CD4-positive, CD25-positive, alpha-beta regulatory T cell (primary cell): Measurements from ENCODE around the gene TMEM178B. TPM values are rescaled to one million over a fixed set of nuclear protein-coding genes. Genes with fewer than 3 reads are reported as not detected.
A peak's percentile ranks its signal among the peaks of the same experiment; 100 is the strongest.

ENCODE experiments used
- ATAC-seq, 2 donors: fragments of 150-1000 bp; cut with Tn5 transposase; one replicate each; pipeline ENCODE4 v1.10.0; 2021; ENCODE audit warnings: low read depth in 2 of 2, moderate number of reproducible peaks in 2 of 2, moderate library complexity in 1 of 2
- DNase-seq, 3 donors: peaks; one replicate each; pipeline versions ENCODE4 v3.0.0 to v3.0.0-alpha.2; 2012 to 2022; ENCODE audit warnings: mixed read lengths in 1 of 3
- H3K27ac ChIP-seq: one replicate; pipeline ENCODE4 v1.7.0; 2013; ENCODE audit warnings: mild to moderate bottlenecking, low read length; ENCODE audit not compliant: insufficient read depth, poor library complexity, severe bottlenecking
- H3K27me3 ChIP-seq: one replicate; pipeline ENCODE4 v1.7.0; 2013; ENCODE audit warnings: low read length; ENCODE audit not compliant: control insufficient read depth, insufficient read depth
- H3K36me3 ChIP-seq: one replicate; pipeline ENCODE4 v1.7.0; 2013; ENCODE audit warnings: mild to moderate bottlenecking, low read length, moderate library complexity; ENCODE audit not compliant: control insufficient read depth, insufficient read depth
- H3K4me1 ChIP-seq: 2 replicates; pipeline ENCODE4 v1.7.0; 2013; ENCODE audit warnings: mild to moderate bottlenecking, low read length; ENCODE audit not compliant: insufficient read depth, control insufficient read depth, poor library complexity, severe bottlenecking
- H3K4me3 ChIP-seq: one replicate; pipeline ENCODE4 v1.7.0; 2013; ENCODE audit warnings: low read depth, mild to moderate bottlenecking, low read length, moderate library complexity
- H3K9me3 ChIP-seq, 2 experiments: 1 replicate in 1 of 2; 2 replicates in 1 of 2; pipeline ENCODE4 v1.7.0; 2013; ENCODE audit warnings: low read length in 2 of 2, mild to moderate bottlenecking in 1 of 2, moderate library complexity in 1 of 2; ENCODE audit not compliant: control insufficient read depth in 2 of 2
- H3K27ac Mint-ChIP-seq, 3 donors: one replicate each; pipeline ENCODE4 v1.8.0; 2020 to 2022; ENCODE audit warnings: mild to moderate bottlenecking in 3 of 3, mixed read lengths in 3 of 3, moderate library complexity in 2 of 3
- H3K27me3 Mint-ChIP-seq: one replicate; pipeline ENCODE4 v1.8.0; 2022; ENCODE audit warnings: mild to moderate bottlenecking, mixed read lengths
- H3K36me3 Mint-ChIP-seq: one replicate; pipeline ENCODE4 v1.8.0; 2020; ENCODE audit warnings: mixed read lengths
- H3K4me1 Mint-ChIP-seq, 4 donors: one replicate each; pipeline ENCODE4 v1.8.0; 2020 to 2022; ENCODE audit warnings: mixed read lengths in 4 of 4, mild to moderate bottlenecking in 1 of 4
- H3K4me3 Mint-ChIP-seq, 4 donors: one replicate each; pipeline ENCODE4 v1.8.0; 2020 to 2022; ENCODE audit warnings: mild to moderate bottlenecking in 4 of 4, mixed read lengths in 4 of 4, moderate library complexity in 3 of 4
- H3K9me3 Mint-ChIP-seq, 7 donors: one replicate each; pipeline ENCODE4 v1.8.0; 2020 to 2022; ENCODE audit warnings: mixed read lengths in 7 of 7, mild to moderate bottlenecking in 3 of 7, moderate library complexity in 2 of 7
- polyA plus RNA-seq, 4 donors: library from polyadenylated mRNA; unstranded; fragments of 300-500 nt; fragmentation: Illumina TruSeq; gene quantifications; one replicate each; pipeline ENCODE4 v1.2.3, GENCODE V29; 2021
- total RNA-seq: library from RNA; stranded (reverse); gene quantifications from one replicate; pipeline ENCODE4 v1.2.3, GENCODE V29; 2022

TMEM178B gene
- total and polyA plus RNA-seq, 5 donors from 2014 or later: 0.10 TPM; not detected in 4

- H3K27me3 Mint-ChIP-seq: peaks cover 27% of the 10 kb centered on the region
- Histone ChIP-seq H3K4me3 (no peak overlapping the region), H3K27ac (no peak overlapping the region), H3K9me3 (no peaks in the 10 kb centered on the region), H3K36me3 (no peaks in the 10 kb centered on the region), H3K27me3 (peaks cover 6% of the 10 kb centered on the region), H3K4me1 (no peaks in the 10 kb centered on the region)
- no peaks in the 10 kb centered on the region for H3K36me3 Mint-ChIP-seq
- no peak overlapping the region for H3K27ac Mint-ChIP-seq
- no peak overlapping the region for H3K4me3 Mint-ChIP-seq
- peaks cover 0 to 3% (median 0%) of the 10 kb centered on the region in 7 donors for H3K9me3 Mint-ChIP-seq
- ATAC-seq (no peak), DNase-seq (no peak)
- no peaks in the 10 kb centered on the region for H3K4me1 Mint-ChIP-seq
Observed at GRCh38 chr7:141522657-141523342, 448.9 kb downstream of the TMEM178B start.

DNA sequence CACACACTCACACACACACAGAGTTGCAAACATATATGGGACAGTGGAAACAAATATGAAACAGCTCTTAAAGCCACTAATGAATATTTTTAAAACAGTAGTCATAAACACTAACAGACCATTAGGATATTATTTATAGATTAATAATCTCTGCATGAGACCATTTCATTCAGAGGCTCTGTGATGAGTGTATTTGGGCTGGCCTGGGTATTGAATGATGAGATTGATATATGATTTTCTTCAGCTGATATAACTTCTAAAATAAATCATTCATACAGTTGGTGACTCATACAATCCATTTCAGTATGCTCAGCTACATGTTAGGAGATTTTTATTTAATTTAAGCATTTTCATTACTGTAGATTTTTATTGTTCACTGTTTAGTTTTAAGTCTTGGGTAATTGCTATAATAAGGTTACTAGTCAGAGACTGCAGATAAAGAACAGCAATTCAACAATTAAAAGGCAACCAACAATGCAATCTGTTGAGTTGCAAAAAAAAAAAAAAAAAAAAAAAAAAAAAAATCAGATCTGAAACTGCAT is 452.2 kb downstream of the TMEM178B start:
- Histone ChIP-seq H3K9me3 (no peaks in the 10 kb centered on the region), H3K4me1 (no peaks in the 10 kb centered on the region), H3K4me3 (no peak overlapping the region), H3K36me3 (no peaks in the 10 kb centered on the region), H3K27me3 (peaks cover 6% of the 10 kb centered on the region), H3K27ac (no peak overlapping the region)
- Mint-ChIP-seq H3K27me3 (peaks cover 35% of the 10 kb centered on the region), H3K4me1 (no peaks in the 10 kb centered on the region), H3K4me3 (no peak overlapping the region), H3K9me3 (peaks cover 0 to 3% (median 0%) of the 10 kb centered on the region in 7 donors), H3K27ac (no peak overlapping the region), H3K36me3 (no peaks in the 10 kb centered on the region)
- DNase-seq (no peak), ATAC-seq (no peak)

- peaks cover 32% of the 10 kb centered on the region for H3K27me3 Mint-ChIP-seq
- H3K4me1 Mint-ChIP-seq: no peaks in the 10 kb centered on the region
- H3K27me3 ChIP-seq: peaks cover 4% of the 10 kb centered on the region
- no peaks in the 10 kb centered on the region for H3K9me3 ChIP-seq
- no peaks in the 10 kb centered on the region for H3K4me1 ChIP-seq
- peaks cover 0 to 2% (median 0%) of the 10 kb centered on the region in 7 donors for H3K9me3 Mint-ChIP-seq
- no peak overlapping the region for H3K27ac ChIP-seq
- no peak overlapping the region for H3K4me3 Mint-ChIP-seq
- ATAC-seq (no peak), DNase-seq (no peak)
- H3K36me3 ChIP-seq: no peaks in the 10 kb centered on the region
- no peaks in the 10 kb centered on the region for H3K36me3 Mint-ChIP-seq
- peak overlapping the region in 1 of 3 donors; percentile 70 for H3K27ac Mint-ChIP-seq
- H3K4me3 ChIP-seq: no peak overlapping the region
Observed at GRCh38 chr7:141527076-141527475, 453.2 kb downstream of the TMEM178B start.

DNA sequence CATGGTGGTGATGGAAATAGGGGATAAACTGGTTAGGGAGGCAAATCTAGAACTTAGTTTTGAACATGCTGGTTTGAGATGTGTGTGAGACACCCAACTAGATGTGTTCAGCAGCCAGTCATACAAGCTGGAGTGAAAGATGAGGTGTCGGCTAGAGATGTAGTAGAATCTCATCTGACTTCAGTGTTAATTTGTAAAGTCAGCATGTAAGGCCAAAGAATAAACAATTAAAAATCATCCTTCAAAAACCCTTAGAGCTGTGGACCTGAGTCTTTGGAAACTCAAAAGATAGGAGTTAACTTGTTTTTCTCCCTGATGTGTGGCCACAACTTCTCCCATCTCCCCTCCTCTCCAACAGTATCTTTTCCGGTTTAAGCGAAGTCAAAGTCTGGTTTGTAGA is 454.5 kb downstream of the TMEM178B start:
- Mint-ChIP-seq H3K27ac (no peak overlapping the region), H3K36me3 (no peaks in the 10 kb centered on the region), H3K4me3 (peak overlapping the region in 1 of 4 donors; percentile 34), H3K9me3 (peaks cover 0 to 2% (median 0%) of the 10 kb centered on the region in 7 donors), H3K27me3 (peaks cover 37% of the 10 kb centered on the region), H3K4me1 (no peaks in the 10 kb centered on the region)
- DNase-seq (no peak), ATAC-seq (no peak)
- Histone ChIP-seq H3K27me3 (peaks cover 8% of the 10 kb centered on the region), H3K4me1 (no peaks in the 10 kb centered on the region), H3K27ac (no peak overlapping the region), H3K4me3 (no peak overlapping the region), H3K9me3 (no peaks in the 10 kb centered on the region), H3K36me3 (no peaks in the 10 kb centered on the region)

Other genes with a start within 250 kb of the TMEM178B start
- 60.8 TPM for gene BRAF, start 149.1 kb upstream of the TMEM178B start, total RNA-seq
- 10 to 100 TPM in 1 of 4 donors, 1 to 10 TPM in 3; 6.9 to 10.1 (median 8.3) TPM for gene BRAF, start 149.1 kb upstream of the TMEM178B start, polyA plus RNA-seq
- 26.2 TPM for gene MRPS33, start 59.1 kb upstream of the TMEM178B start, total RNA-seq
- gene MRPS33, start 59.1 kb upstream of the TMEM178B start, polyA plus RNA-seq: 10 to 100 TPM; 85.6 to 97.4 (median 96.3) TPM